K562 (cell line): ENCODE measurements around the gene PSAP. TPM values are rescaled to one million over a fixed set of nuclear protein-coding genes. Genes with fewer than 3 reads are reported as not detected.

Experiments
- ATAC-seq: fragments of 200-7000 bp; cut with Tn5 transposase; 3 replicates; pipeline ENCODE4 v1.9.1; 2020; ENCODE audit warnings: moderate library complexity
- BruUV-seq: library from RNA; stranded (reverse); fragments of 400-500 nt; replicated peaks from 2 replicates; lab custom pipeline; 2021; lab: Mats Ljungman, UMichigan
- CTCF ChIA-PET: fragments of 300-600 bp; formaldehyde crosslinking; extraction: SDS; loops from one replicate; lab custom pipeline; 2021; ENCODE audit warnings: low intra/inter-chr PET ratio; lab: Yijun Ruan, JAX
- POLR2A ChIA-PET: fragments of 300-600, 350-650 bp; sonication (Branson Sonifier 250); formaldehyde crosslinking; extraction: SDS; loops from one replicate; lab custom pipeline; 2021; ENCODE audit warnings: antibody characterized with exemption, inconsistent platforms; lab: Yijun Ruan, JAX
- DNase-seq, 4 experiments: peaks; one replicate each; pipeline versions ENCODE4 v3.0.0 to v3.0.0-alpha.2; 2011 to 2018; ENCODE audit warnings: low spot score in 3 of 4, mixed read lengths in 3 of 4; ENCODE audit errors: extremely low read depth in 1 of 4
- FAIRE-seq: peaks from 2 replicates; lab custom pipeline; 2011; peaks lifted over from hg19 to GRCh38; lab: Jason Lieb, UNC
- H2AFZ ChIP-seq: 2 replicates; pipeline ENCODE4 v1.6.0; 2011; ENCODE audit warnings: low read depth, low read length, control low read depth, inconsistent platforms
- H3K27ac ChIP-seq: fragments of 200-600 bp; 3 replicates; pipeline ENCODE4 v1.8.0; 2011; ENCODE audit warnings: low read depth, mild to moderate bottlenecking, control low read depth, inconsistent platforms, low read length, moderate library complexity, mixed read lengths; ENCODE audit errors: extremely low read depth
- H3K27me3 ChIP-seq, 2 experiments: fragments of 300-600 bp in 1 of 2; 2 replicates in 1 of 2; 3 replicates in 1 of 2; pipeline versions ENCODE4 v1.6.0 to v1.8.0; 2011; ENCODE audit warnings: inconsistent platforms in 2 of 2, low read length in 2 of 2, mild to moderate bottlenecking in 1 of 2, mixed read lengths in 1 of 2, moderate library complexity in 1 of 2; ENCODE audit not compliant: control insufficient read depth in 2 of 2, insufficient read depth in 2 of 2
- H3K36me3 ChIP-seq: fragments of 300-600 bp; 3 replicates; pipeline ENCODE4 v1.8.0; 2011; ENCODE audit warnings: mild to moderate bottlenecking, low read length, inconsistent platforms; ENCODE audit not compliant: control insufficient read depth, insufficient read depth
- H3K4me1 ChIP-seq, 2 experiments: fragments of 200-600 bp in 1 of 2; replicated peaks in 1 of 2; 2 replicates in 1 of 2; 3 replicates in 1 of 2; pipeline versions ENCODE4 v1.5.1 to v1.8.0; 2011; ENCODE audit warnings: inconsistent platforms in 2 of 2, low read length in 2 of 2, mild to moderate bottlenecking in 1 of 2, mixed read lengths in 1 of 2, moderate library complexity in 1 of 2; ENCODE audit not compliant: control insufficient read depth in 2 of 2, insufficient read depth in 2 of 2
- H3K4me2 ChIP-seq: 2 replicates; pipeline ENCODE4 v1.6.1; 2011; ENCODE audit warnings: low read length, control low read depth, inconsistent platforms, mixed read lengths; ENCODE audit not compliant: insufficient read depth
- H3K4me3 ChIP-seq: fragments of 200-600 bp; sonication (generic), shearing (Covaris generic); 2 replicates; pipeline ENCODE4 v1.5.1; 2016; ENCODE audit warnings: control low read depth, inconsistent platforms
- H3K79me2 ChIP-seq: fragments of 200-600 bp; 3 replicates; pipeline ENCODE4 v1.8.0; 2011; ENCODE audit warnings: low read length, inconsistent platforms; ENCODE audit not compliant: control insufficient read depth, insufficient read depth
- H3K9ac ChIP-seq, 2 experiments: 2 replicates each; pipeline versions ENCODE4 v1.6.0 to v1.6.1; 2011; ENCODE audit warnings: low read depth in 2 of 2, low read length in 2 of 2, control low read depth in 1 of 2, inconsistent platforms in 1 of 2, mild to moderate bottlenecking in 1 of 2, mixed read lengths in 1 of 2; ENCODE audit not compliant: insufficient read depth in 1 of 2
- H3K9me1 ChIP-seq: one replicate; pipeline ENCODE4 v1.6.0; 2011; ENCODE audit warnings: inconsistent platforms, mild to moderate bottlenecking, low read length, moderate library complexity; ENCODE audit not compliant: control insufficient read depth, insufficient read depth
- H3K9me3 ChIP-seq: replicated peaks from 2 replicates; pipeline ENCODE4 v1.5.1; 2011; ENCODE audit warnings: low read depth, low read length, inconsistent platforms; ENCODE audit not compliant: control insufficient read depth, insufficient read depth
- H4K20me1 ChIP-seq: replicated peaks from 2 replicates; pipeline ENCODE4 v1.6.1; 2011; ENCODE audit warnings: low read length, inconsistent platforms, mixed read lengths; ENCODE audit not compliant: control insufficient read depth, insufficient read depth
- ATF1 ChIP-seq, 2 experiments: fragments of 450-650 bp in 1 of 2; IDR thresholded peaks; 2 replicates each; pipeline ENCODE4 v1.6.1; 2016; ENCODE audit warnings: missing compliant biosample characterization in 1 of 2, missing genetic modification characterization in 1 of 2
- CHD2 ChIP-seq: IDR thresholded peaks from 2 replicates; pipeline ENCODE4 v1.6.1; 2011; ENCODE audit warnings: low read depth, low read length
- HNRNPH1 ChIP-seq: fragments of 200-400 bp; formaldehyde crosslinking; optimal IDR thresholded peaks from 2 replicates; pipeline ENCODE3; 2017; ENCODE audit warnings: low read depth, mild to moderate bottlenecking, low read length, moderate library complexity
- MYBL2 ChIP-seq, 2 experiments: fragments of 450-650 bp in 1 of 2; sonication (generic) in 1 of 2; formaldehyde crosslinking in 1 of 2; IDR thresholded peaks; 2 replicates each; pipeline versions ENCODE4 v1.6.1 to v1.8.1; 2017 to 2022; ENCODE audit warnings: borderline replicate concordance in 1 of 2, inconsistent platforms in 1 of 2, low read depth in 1 of 2, mild to moderate bottlenecking in 1 of 2, missing genetic modification reagents in 1 of 2, moderate library complexity in 1 of 2
- PTTG1 ChIP-seq: fragments of 450-650 bp; IDR thresholded peaks from 2 replicates; pipeline ENCODE4 v1.6.1; 2016; ENCODE audit warnings: low read depth, mild to moderate bottlenecking, missing genetic modification characterization, missing compliant biosample characterization
- TRIM25 ChIP-seq: fragments of 450-650 bp; IDR thresholded peaks from 2 replicates; pipeline ENCODE4 v1.7.0; 2016; ENCODE audit warnings: borderline replicate concordance
- ZNF644 ChIP-seq: fragments of 200-800 bp; sonication (Bioruptor generic); IDR thresholded peaks from 2 replicates; pipeline ENCODE4 v1.6.1; 2016; ENCODE audit warnings: low read depth, missing genetic modification characterization, missing compliant biosample characterization
- WGBS: fragments of 100-300 bp; shearing (Covaris generic); methylation state at CpG from one replicate; pipeline ENCODE4 v1.1.6; 2016; ENCODE audit warnings: low coverage, mixed read lengths; ENCODE audit not compliant: insufficient coverage; ENCODE audit errors: missing lambda C conversion rate; 5-methylcytosine and 5-hydroxymethylcytosine counted together
- in situ Hi-C: fragments of 300-500 bp; cut with MboI; formaldehyde crosslinking; loops from 4 replicates; pipeline ENCODE4 v1.15.0; 2018; ENCODE audit warnings: inconsistent platforms, mixed read lengths
- intact Hi-C: fragments of 100-400 bp; cut with micrococcal nuclease; formaldehyde crosslinking; loops from 2 replicates; pipeline ENCODE4 v1.14.2; 2022
- polyA plus RNA-seq, 8 experiments: library from polyadenylated mRNA; depleted of rRNA in 4 of 8; stranded (reverse) in 5 of 8; unstranded in 3 of 8; fragments of >200 nt; fragmentation: Nextera tagmentation in 2 of 8; fragmentation: Illumina TruSeq in 1 of 8; extraction: Ambion mirVana in 2 of 8; extraction: Trizol in 1 of 8; gene quantifications; 2 replicates each; pipeline versions ENCODE4 v1.2.1 to v1.2.3, GENCODE V29; 2011 to 2014; ENCODE audit warnings: inconsistent platforms in 1 of 8, missing spikeins in 1 of 8
- total RNA-seq, 7 experiments: library from RNA; depleted of rRNA in 6 of 7; stranded (reverse); fragments of >200 nt in 6 of 7; fragmentation: Illumina TruSeq in 2 of 7; extraction: Trizol in 2 of 7; gene quantifications; 2 replicates each; pipeline versions ENCODE4 v1.2.1 to v1.2.3, GENCODE V29; 2011 to 2021; ENCODE audit warnings: low replicate concordance in 1 of 7
- TF ChIP-seq, protein P1 (sequence below): sonication (generic); formaldehyde crosslinking; IDR thresholded peaks from 2 replicates; pipeline ENCODE4 v1.8.0; 2022; ENCODE audit warnings: mild to moderate bottlenecking, missing genetic modification reagents
- TF ChIP-seq, protein P2 (sequence below), 2 experiments: fragments of 450-650 bp in 1 of 2; sonication (generic) in 1 of 2; formaldehyde crosslinking in 1 of 2; IDR thresholded peaks in 1 of 2; conservative IDR thresholded peaks in 1 of 2; 2 replicates each; pipeline versions ENCODE4 v1.6.1 to v1.8.1; 2016 to 2023; ENCODE audit warnings: mild to moderate bottlenecking in 2 of 2, moderate library complexity in 2 of 2, inconsistent platforms in 1 of 2, missing genetic modification reagents in 1 of 2
- TF ChIP-seq, protein P3 (sequence below): fragments of 200-800 bp; sonication (Bioruptor generic); IDR thresholded peaks from 2 replicates; pipeline ENCODE4 v1.6.1; 2016; ENCODE audit warnings: missing genetic modification characterization, missing compliant biosample characterization

PSAP gene
- total and polyA plus RNA-seq, 9 of the 15 experiments (the other 6 are each of a cell fraction or from before 2014, with no cell fraction given), result 245 to 700 (median 429) TPM

DNA sequence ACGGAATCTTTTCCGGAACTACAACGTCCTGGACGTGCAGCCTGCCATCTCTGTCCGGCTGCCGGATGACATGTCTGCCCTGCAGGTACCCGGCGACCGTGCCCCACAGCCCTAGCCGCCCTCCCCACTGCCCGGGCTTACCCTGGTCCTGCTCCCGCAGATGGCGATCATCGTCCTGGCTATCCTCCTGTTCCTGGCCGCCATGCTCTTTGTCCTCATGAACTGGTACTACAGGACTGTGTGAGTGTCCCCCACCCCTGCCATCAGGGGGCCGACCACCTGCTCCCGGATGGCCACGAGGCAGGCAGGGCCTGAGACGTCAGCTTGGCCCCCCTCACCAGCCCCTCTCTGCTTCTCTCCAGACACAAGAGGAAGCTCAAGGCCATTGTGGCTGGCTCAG, 39.7 kb downstream of the PSAP start:
- in situ Hi-C loops (loop anchor here (5.0 to 10.0 kb wide), 3 partner anchors 99 to 499 kb away; no protein-coding TSS in a partner anchor), intact Hi-C loops (loop anchor here (5.0 kb wide), 4 partner anchors 114 to 499 kb away; partner anchors contain the start of gene CDH23)
- POLR2A ChIA-PET, result interaction anchor here (0.9 to 1.3 kb wide), 4 partner anchors 11 to 85 kb away, joined by 3 to 5 read pairs (median 4); no protein-coding TSS in a partner anchor
- no peaks in the 10 kb centered on the region for H3K27me3 ChIP-seq
- no peak overlapping the region for H3K4me2 ChIP-seq
- peaks cover 6% of the 10 kb centered on the region; the same call in 1 of the 2 replicates for H4K20me1 ChIP-seq
- no peaks in the 10 kb centered on the region for H3K9me3 ChIP-seq
- no peaks in the 10 kb centered on the region for H3K79me2 ChIP-seq
- no peaks in the 10 kb centered on the region for H3K9me1 ChIP-seq
- H3K4me3 ChIP-seq, result no peak overlapping the region
- no TSS peak for BruUV-seq
- H3K36me3 ChIP-seq, result peaks cover 21% of the 10 kb centered on the region; the same call in 1 of the 3 replicates
- H3K4me1 ChIP-seq, result peaks cover 6 to 52% of the 10 kb centered on the region in 2 experiments
- CTCF ChIA-PET, result interaction anchor here (1.0 to 2.0 kb wide), 6 partner anchors 31 to 497 kb away, joined by 3 to 9 read pairs (median 4); no protein-coding TSS in a partner anchor
- no peak overlapping the region for H2AFZ ChIP-seq
- peak overlapping the region in 1 of 2 experiments; percentile 75; a peak in 2 of 4 replicates for H3K9ac ChIP-seq
- DNase-seq (no peak), FAIRE-seq (no peak), ATAC-seq (no peak)
- 78% methylated on average over 19 of the region's 19 CpGs for whole genome bisulfite sequencing
- no peak overlapping the region for H3K27ac ChIP-seq
- TF ChIP-seq CHD2 (no peak), HNRNPH1 (no peak), TRIM25 (no peak), PTTG1 (tag) (no peak), MYBL2 (IDR thresholded peaks at IDR 0.05; ENCODE audit: low read depth) (no peak), MYBL2 (CRISPR knock-in tag; IDR thresholded peaks at IDR 0.05; ENCODE audit: borderline replicate concordance) (no peak), ATF1 (CRISPR knock-in tag; IDR thresholded peaks at IDR 0.05) (no peak), ATF1 (tag; IDR thresholded peaks at IDR 0.05) (no peak), ZNF644 (tag) (no peak)
- TF ChIP-seq, protein P1, sequence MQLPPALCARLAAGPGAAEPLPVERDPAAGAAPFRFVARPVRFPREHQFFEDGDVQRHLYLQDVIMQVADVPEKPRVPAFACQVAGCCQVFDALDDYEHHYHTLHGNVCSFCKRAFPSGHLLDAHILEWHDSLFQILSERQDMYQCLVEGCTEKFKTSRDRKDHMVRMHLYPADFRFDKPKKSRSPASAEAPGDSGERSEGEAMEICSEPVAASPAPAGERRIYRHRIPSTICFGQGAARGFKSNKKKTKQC (CRISPR knock-in tag), result 0 out of 2 replicates have a peak, but pooled peaks have one; percentile 11
- TF ChIP-seq, protein P2, sequence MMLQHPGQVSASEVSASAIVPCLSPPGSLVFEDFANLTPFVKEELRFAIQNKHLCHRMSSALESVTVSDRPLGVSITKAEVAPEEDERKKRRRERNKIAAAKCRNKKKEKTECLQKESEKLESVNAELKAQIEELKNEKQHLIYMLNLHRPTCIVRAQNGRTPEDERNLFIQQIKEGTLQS (IDR thresholded peaks at IDR 0.05), result no peak
- TF ChIP-seq, protein P2 (CRISPR knock-in tag; conservative IDR thresholded peaks at IDR 0.05), result no peak
- TF ChIP-seq, protein P3, sequence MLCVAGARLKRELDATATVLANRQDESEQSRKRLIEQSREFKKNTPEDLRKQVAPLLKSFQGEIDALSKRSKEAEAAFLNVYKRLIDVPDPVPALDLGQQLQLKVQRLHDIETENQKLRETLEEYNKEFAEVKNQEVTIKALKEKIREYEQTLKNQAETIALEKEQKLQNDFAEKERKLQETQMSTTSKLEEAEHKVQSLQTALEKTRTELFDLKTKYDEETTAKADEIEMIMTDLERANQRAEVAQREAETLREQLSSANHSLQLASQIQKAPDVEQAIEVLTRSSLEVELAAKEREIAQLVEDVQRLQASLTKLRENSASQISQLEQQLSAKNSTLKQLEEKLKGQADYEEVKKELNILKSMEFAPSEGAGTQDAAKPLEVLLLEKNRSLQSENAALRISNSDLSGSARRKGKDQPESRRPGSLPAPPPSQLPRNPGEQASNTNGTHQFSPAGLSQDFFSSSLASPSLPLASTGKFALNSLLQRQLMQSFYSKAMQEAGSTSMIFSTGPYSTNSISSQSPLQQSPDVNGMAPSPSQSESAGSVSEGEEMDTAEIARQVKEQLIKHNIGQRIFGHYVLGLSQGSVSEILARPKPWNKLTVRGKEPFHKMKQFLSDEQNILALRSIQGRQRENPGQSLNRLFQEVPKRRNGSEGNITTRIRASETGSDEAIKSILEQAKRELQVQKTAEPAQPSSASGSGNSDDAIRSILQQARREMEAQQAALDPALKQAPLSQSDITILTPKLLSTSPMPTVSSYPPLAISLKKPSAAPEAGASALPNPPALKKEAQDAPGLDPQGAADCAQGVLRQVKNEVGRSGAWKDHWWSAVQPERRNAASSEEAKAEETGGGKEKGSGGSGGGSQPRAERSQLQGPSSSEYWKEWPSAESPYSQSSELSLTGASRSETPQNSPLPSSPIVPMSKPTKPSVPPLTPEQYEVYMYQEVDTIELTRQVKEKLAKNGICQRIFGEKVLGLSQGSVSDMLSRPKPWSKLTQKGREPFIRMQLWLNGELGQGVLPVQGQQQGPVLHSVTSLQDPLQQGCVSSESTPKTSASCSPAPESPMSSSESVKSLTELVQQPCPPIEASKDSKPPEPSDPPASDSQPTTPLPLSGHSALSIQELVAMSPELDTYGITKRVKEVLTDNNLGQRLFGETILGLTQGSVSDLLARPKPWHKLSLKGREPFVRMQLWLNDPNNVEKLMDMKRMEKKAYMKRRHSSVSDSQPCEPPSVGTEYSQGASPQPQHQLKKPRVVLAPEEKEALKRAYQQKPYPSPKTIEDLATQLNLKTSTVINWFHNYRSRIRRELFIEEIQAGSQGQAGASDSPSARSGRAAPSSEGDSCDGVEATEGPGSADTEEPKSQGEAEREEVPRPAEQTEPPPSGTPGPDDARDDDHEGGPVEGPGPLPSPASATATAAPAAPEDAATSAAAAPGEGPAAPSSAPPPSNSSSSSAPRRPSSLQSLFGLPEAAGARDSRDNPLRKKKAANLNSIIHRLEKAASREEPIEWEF, result no peak
